Measurements from ENCODE around the gene MAP6.

GRCh38 chr11:75632450-75632849, 36.4 kb downstream of the MAP6 start:
- TF ChIP-seq CTCF (IDR thresholded peaks at IDR 0.05; ENCODE audit: low read length): no peak
- no peak for TF ChIP-seq EZH2phosphoT487 (IDR thresholded peaks at IDR 0.05; ENCODE audit: low read length)

All from MM.1S (cell line).